ENCODE results near the gene KAT8. TPM values are rescaled to one million over a fixed set of nuclear protein-coding genes. Genes with fewer than 3 reads are reported as not detected.

Gene KAT8
- total and polyA plus RNA-seq, 9 of the 15 experiments (the other 6 are each of a cell fraction or from before 2014, with no cell fraction given) = 10.0 to 98.5 (median 76.4) TPM

DNA sequence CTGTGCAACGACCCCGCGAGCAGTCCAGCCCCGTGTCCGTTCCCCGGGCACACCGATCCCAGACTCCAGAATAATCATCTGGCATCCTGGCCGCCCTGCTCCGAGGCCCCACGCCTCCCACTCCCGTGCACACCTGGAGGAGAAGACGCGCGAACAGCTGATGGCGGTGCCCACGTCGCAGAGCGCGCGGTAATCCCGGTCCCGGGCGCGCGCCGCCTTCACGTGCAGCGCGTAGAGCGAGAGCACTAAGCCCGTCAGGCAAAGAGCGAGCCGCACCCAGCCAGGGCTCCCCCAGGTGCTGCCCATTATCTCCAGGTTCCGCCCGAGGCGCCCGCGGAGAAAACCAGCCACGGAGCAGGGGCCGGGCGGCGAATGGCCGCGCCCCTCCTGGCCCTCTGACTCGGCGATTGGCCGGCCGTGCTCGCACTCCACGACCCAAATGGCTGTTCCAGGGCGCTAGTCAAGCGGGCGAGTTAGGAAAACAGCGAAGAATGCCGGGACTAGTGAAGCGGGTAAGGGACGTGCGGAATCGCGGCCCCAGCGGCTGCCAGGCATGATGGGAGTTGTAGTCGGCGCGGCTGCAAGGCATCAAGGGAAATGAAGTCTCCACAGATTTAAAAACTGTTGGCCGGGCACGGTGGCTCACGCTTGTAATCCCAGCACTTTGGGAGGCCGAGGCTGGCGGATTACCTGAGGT lies 22.9 kb upstream of the KAT8 start, which contains the start of gene VKORC1 (continued):
- TF ChIP-seq FOXJ2 (tag; IDR thresholded peaks at IDR 0.05) = no peak
- TF ChIP-seq RB1 (IDR thresholded peaks at IDR 0.05; ENCODE audit: low read depth) = peak; percentile 63; the same call in 1 of the 2 replicates
- no peak for TF ChIP-seq MEF2A (IDR thresholded peaks at IDR 0.05; ENCODE audit: control insufficient read depth, low read depth, low read length)
- no peak for TF ChIP-seq RBM15 (IDR thresholded peaks at IDR 0.05; ENCODE audit: insufficient read depth, low read length)
- TF ChIP-seq, protein P1, sequence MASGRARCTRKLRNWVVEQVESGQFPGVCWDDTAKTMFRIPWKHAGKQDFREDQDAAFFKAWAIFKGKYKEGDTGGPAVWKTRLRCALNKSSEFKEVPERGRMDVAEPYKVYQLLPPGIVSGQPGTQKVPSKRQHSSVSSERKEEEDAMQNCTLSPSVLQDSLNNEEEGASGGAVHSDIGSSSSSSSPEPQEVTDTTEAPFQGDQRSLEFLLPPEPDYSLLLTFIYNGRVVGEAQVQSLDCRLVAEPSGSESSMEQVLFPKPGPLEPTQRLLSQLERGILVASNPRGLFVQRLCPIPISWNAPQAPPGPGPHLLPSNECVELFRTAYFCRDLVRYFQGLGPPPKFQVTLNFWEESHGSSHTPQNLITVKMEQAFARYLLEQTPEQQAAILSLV (tag; IDR thresholded peaks at IDR 0.05) = no peak
- TF ChIP-seq SMARCA5 (IDR thresholded peaks at IDR 0.05) = no peak
- TF ChIP-seq SP1 (CRISPR knock-in tag; IDR thresholded peaks at IDR 0.05) = peak; percentile 70
- TF ChIP-seq, protein P2, sequence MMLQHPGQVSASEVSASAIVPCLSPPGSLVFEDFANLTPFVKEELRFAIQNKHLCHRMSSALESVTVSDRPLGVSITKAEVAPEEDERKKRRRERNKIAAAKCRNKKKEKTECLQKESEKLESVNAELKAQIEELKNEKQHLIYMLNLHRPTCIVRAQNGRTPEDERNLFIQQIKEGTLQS (IDR thresholded peaks at IDR 0.05) = no peak
- TF ChIP-seq, protein P2 (CRISPR knock-in tag; conservative IDR thresholded peaks at IDR 0.05) = no peak
- TF ChIP-seq ZNF184 (CRISPR knock-in tag; IDR thresholded peaks at IDR 0.05) = no peak
- 0 out of 2 replicates have a peak, but pooled peaks have one; percentile 58 for TF ChIP-seq ZNF175 (CRISPR knock-in tag; IDR thresholded peaks at IDR 0.05; ENCODE audit: low read depth)
- TF ChIP-seq TAF9B (IDR thresholded peaks at IDR 0.05; ENCODE audit: partially characterized antibody) = no peak
- TF ChIP-seq, protein P3, sequence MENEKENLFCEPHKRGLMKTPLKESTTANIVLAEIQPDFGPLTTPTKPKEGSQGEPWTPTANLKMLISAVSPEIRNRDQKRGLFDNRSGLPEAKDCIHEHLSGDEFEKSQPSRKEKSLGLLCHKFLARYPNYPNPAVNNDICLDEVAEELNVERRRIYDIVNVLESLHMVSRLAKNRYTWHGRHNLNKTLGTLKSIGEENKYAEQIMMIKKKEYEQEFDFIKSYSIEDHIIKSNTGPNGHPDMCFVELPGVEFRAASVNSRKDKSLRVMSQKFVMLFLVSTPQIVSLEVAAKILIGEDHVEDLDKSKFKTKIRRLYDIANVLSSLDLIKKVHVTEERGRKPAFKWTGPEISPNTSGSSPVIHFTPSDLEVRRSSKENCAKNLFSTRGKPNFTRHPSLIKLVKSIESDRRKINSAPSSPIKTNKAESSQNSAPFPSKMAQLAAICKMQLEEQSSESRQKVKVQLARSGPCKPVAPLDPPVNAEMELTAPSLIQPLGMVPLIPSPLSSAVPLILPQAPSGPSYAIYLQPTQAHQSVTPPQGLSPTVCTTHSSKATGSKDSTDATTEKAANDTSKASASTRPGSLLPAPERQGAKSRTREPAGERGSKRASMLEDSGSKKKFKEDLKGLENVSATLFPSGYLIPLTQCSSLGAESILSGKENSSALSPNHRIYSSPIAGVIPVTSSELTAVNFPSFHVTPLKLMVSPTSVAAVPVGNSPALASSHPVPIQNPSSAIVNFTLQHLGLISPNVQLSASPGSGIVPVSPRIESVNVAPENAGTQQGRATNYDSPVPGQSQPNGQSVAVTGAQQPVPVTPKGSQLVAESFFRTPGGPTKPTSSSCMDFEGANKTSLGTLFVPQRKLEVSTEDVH (IDR thresholded peaks at IDR 0.05; ENCODE audit: low read depth, partially characterized antibody) = no peak
- TF ChIP-seq, protein P4, sequence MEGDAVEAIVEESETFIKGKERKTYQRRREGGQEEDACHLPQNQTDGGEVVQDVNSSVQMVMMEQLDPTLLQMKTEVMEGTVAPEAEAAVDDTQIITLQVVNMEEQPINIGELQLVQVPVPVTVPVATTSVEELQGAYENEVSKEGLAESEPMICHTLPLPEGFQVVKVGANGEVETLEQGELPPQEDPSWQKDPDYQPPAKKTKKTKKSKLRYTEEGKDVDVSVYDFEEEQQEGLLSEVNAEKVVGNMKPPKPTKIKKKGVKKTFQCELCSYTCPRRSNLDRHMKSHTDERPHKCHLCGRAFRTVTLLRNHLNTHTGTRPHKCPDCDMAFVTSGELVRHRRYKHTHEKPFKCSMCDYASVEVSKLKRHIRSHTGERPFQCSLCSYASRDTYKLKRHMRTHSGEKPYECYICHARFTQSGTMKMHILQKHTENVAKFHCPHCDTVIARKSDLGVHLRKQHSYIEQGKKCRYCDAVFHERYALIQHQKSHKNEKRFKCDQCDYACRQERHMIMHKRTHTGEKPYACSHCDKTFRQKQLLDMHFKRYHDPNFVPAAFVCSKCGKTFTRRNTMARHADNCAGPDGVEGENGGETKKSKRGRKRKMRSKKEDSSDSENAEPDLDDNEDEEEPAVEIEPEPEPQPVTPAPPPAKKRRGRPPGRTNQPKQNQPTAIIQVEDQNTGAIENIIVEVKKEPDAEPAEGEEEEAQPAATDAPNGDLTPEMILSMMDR (IDR thresholded peaks at IDR 0.05 in 2 of 3, conservative IDR thresholded peaks at IDR 0.05 in 1 of 3; ENCODE audit: insufficient read depth in 2 of 3, low read depth in 1 of 3, low read length in 3 of 3) = no peak
- peak; percentile 88 for TF ChIP-seq MTA3 (IDR thresholded peaks at IDR 0.05; ENCODE audit: borderline replicate concordance)
- TF ChIP-seq, protein P5, sequence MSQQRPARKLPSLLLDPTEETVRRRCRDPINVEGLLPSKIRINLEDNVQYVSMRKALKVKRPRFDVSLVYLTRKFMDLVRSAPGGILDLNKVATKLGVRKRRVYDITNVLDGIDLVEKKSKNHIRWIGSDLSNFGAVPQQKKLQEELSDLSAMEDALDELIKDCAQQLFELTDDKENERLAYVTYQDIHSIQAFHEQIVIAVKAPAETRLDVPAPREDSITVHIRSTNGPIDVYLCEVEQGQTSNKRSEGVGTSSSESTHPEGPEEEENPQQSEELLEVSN (IDR thresholded peaks at IDR 0.05; ENCODE audit: borderline replicate concordance in 1 of 2, extremely low read depth in 1 of 2, insufficient read depth in 1 of 2, insufficient read length in 1 of 2, low read depth in 1 of 2, low read length in 1 of 2, poor library complexity in 1 of 2, severe bottlenecking in 1 of 2) = peak; percentile 76 to 87
- TF ChIP-seq, protein P6, sequence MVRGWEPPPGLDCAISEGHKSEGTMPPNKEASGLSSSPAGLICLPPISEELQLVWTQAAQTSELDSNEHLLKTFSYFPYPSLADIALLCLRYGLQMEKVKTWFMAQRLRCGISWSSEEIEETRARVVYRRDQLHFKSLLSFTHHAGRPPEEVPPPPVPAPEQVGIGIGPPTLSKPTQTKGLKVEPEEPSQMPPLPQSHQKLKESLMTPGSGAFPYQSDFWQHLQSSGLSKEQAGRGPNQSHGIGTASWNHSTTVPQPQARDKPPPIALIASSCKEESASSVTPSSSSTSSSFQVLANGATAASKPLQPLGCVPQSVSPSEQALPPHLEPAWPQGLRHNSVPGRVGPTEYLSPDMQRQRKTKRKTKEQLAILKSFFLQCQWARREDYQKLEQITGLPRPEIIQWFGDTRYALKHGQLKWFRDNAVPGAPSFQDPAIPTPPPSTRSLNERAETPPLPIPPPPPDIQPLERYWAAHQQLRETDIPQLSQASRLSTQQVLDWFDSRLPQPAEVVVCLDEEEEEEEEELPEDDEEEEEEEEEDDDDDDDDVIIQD (CRISPR knock-in tag; IDR thresholded peaks at IDR 0.05) = no peak
